EL (cell line): ENCODE results near the gene EXOSC10.
"Not testable (repeated sequence)": the region's sequence is repeated elsewhere in the genome, so short reads cannot be mapped to it uniquely, and the experiment has no call there.

Experiments used
- DNase-seq: peaks from one replicate; pipeline ENCODE4 v3.0.0-alpha.2; 2016

Gene EXOSC10

GRCh38 chr1:11042995-11043874 lies 56.4 kb downstream of the EXOSC10 start:
- DNase-seq, result no peak

GRCh38 chr1:11042065-11042464 lies 57.6 kb downstream of the EXOSC10 start:
- DNase-seq, result no peak

GRCh38 chr1:11041048-11041447 lies 58.6 kb downstream of the EXOSC10 start:
- no peak for DNase-seq

GRCh38 chr1:11040105-11040429 lies 59.6 kb downstream of the EXOSC10 start:
- DNase-seq, result not testable (repeated sequence)

GRCh38 chr1:11039351-11040104 lies 60.1 kb downstream of the EXOSC10 start:
- DNase-seq, result no peak

GRCh38 chr1:11037740-11038182 lies 61.9 kb downstream of the EXOSC10 start:
- DNase-seq, result peak; percentile 79

GRCh38 chr1:11037019-11037739 lies 62.5 kb downstream of the EXOSC10 start:
- not testable (repeated sequence) for DNase-seq

- no peak for DNase-seq
Observed at GRCh38 chr1:11031624-11032262, 67.9 kb downstream of the EXOSC10 start.

- DNase-seq, result no peak
Observed at GRCh38 chr1:11030865-11031264, 68.8 kb downstream of the EXOSC10 start.

GRCh38 chr1:11028018-11028417 lies 71.7 kb downstream of the EXOSC10 start:
- DNase-seq, result no peak

GRCh38 chr1:11027316-11027715 lies 72.4 kb downstream of the EXOSC10 start:
- DNase-seq, result no peak

GRCh38 chr1:11026903-11027302 lies 72.8 kb downstream of the EXOSC10 start:
- no peak for DNase-seq

- DNase-seq, result no peak
Observed at GRCh38 chr1:11026052-11026451, 73.6 kb downstream of the EXOSC10 start.

- DNase-seq, result no peak
Observed at GRCh38 chr1:11025618-11026017, 74.1 kb downstream of the EXOSC10 start.

GRCh38 chr1:11024874-11025203 lies 74.8 kb downstream of the EXOSC10 start:
- DNase-seq, result no peak

GRCh38 chr1:11024154-11024873 lies 75.4 kb downstream of the EXOSC10 start:
- DNase-seq, result no peak

GRCh38 chr1:11023201-11023600 lies 76.5 kb downstream of the EXOSC10 start:
- DNase-seq, result no peak

- no peak for DNase-seq
Observed at GRCh38 chr1:11019971-11020370, 79.7 kb downstream of the EXOSC10 start.

GRCh38 chr1:11019358-11019757 lies 80.3 kb downstream of the EXOSC10 start:
- DNase-seq, result not testable (repeated sequence)
